ENCODE measurements around the gene MTMR3. TPM values are rescaled to one million over a fixed set of nuclear protein-coding genes. Genes with fewer than 3 reads are reported as not detected.

The MTMR3 gene
- total RNA-seq, 1 experiment from 2014 or later: 27.0 TPM

DNA sequence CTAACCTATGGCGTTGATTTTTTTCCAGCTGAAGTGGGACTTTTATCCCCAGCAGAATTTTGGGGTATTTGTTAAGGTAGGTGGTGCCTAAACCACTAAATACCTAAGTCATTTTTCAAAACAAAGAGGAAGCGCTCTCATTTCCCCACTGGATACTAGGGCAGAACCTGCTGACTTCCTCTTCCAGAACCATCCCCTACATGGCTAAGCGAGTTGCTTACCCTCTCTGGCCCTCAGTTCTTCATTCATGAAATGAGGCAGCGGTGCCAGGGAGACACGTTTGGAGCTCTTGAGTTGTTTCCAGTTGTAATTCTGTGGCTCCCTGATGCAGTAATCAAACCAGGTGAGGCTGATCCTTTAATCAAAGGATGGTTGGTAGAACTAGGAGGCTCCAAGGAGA is 10.0 kb upstream of the MTMR3 start:
- BruUV-seq (replicated peaks): no TSS peak
- no peak overlapping the region for H3K4me3 ChIP-seq (replicated peaks in 1 of 2; ENCODE audit: low read depth in 1 of 2, low read length in 2 of 2)
- H3K27ac ChIP-seq (ENCODE audit: low read depth, low read length): no peak overlapping the region
- H3K9me3 ChIP-seq (ENCODE audit: control insufficient read depth in 1 of 2, insufficient read depth in 1 of 2, low read depth in 1 of 2, low read length in 2 of 2): no peaks in the 10 kb centered on the region
- H3K27me3 ChIP-seq (ENCODE audit: insufficient read depth, low read length): no peaks in the 10 kb centered on the region
- intact Hi-C loops (cut with micrococcal nuclease): no loop called here
- H2AFZ ChIP-seq (ENCODE audit: low read depth, low read length, poor library complexity, severe bottlenecking): no peak overlapping the region
- H4K20me1 ChIP-seq (ENCODE audit: insufficient read depth): no peaks in the 10 kb centered on the region
- H3K4me1 ChIP-seq (ENCODE audit: control insufficient read depth in 1 of 2, insufficient read depth in 2 of 2, low read length in 2 of 2): no peaks in the 10 kb centered on the region
- no peak for DNase-seq (ENCODE audit: low read depth, low spot score)
- no peaks in the 10 kb centered on the region for H3K36me3 ChIP-seq (ENCODE audit: control insufficient read depth in 1 of 2, insufficient read depth in 2 of 2, low read length in 2 of 2)
- H3K79me2 ChIP-seq (ENCODE audit: insufficient read depth, low read length): no peaks in the 10 kb centered on the region
- POLR2A ChIA-PET: interaction anchor here (0.6 kb wide), 1 partner anchor 36 kb away, joined by 3 read pairs; no protein-coding TSS in a partner anchor
- no peak overlapping the region for H3K4me2 ChIP-seq (ENCODE audit: low read length)
- CTCF ChIA-PET: no interaction called here
- RAD21 ChIA-PET (ENCODE audit: low non-redundant PET in 1 of 2, low total read pairs in 2 of 2, uncharacterized antibody in 2 of 2, unreplicated experiment in 2 of 2): no interaction called here
- H3K9me2 ChIP-seq (ENCODE audit: insufficient read depth): no peaks in the 10 kb centered on the region
- ATAC-seq: no peak
- no peak overlapping the region for H3K9ac ChIP-seq (ENCODE audit: low read length)
- TF ChIP-seq TCF7L2 (IDR thresholded peaks at IDR 0.05; ENCODE audit: borderline replicate concordance, extremely low read depth, insufficient read depth, insufficient read length) (no peak), ZNF274 (IDR thresholded peaks at IDR 0.05; ENCODE audit: low read depth, low read length) (no peak), SIN3A (IDR thresholded peaks at IDR 0.05; ENCODE audit: low read depth) (no peak), SP1 (IDR thresholded peaks at IDR 0.05; ENCODE audit: low read depth) (no peak), RAD21 (IDR thresholded peaks at IDR 0.05; ENCODE audit: low read depth) (no peak), EGR1 (IDR thresholded peaks at IDR 0.05; ENCODE audit: low read depth) (no peak), POLR2AphosphoS5 (IDR thresholded peaks at IDR 0.05; ENCODE audit: low read depth, low read length) (no peak), EZH2phosphoT487 (IDR thresholded peaks at IDR 0.05; ENCODE audit: borderline replicate concordance) (no peak), SRF (IDR thresholded peaks at IDR 0.05; ENCODE audit: low read depth) (no peak)
- TF ChIP-seq, protein P1, sequence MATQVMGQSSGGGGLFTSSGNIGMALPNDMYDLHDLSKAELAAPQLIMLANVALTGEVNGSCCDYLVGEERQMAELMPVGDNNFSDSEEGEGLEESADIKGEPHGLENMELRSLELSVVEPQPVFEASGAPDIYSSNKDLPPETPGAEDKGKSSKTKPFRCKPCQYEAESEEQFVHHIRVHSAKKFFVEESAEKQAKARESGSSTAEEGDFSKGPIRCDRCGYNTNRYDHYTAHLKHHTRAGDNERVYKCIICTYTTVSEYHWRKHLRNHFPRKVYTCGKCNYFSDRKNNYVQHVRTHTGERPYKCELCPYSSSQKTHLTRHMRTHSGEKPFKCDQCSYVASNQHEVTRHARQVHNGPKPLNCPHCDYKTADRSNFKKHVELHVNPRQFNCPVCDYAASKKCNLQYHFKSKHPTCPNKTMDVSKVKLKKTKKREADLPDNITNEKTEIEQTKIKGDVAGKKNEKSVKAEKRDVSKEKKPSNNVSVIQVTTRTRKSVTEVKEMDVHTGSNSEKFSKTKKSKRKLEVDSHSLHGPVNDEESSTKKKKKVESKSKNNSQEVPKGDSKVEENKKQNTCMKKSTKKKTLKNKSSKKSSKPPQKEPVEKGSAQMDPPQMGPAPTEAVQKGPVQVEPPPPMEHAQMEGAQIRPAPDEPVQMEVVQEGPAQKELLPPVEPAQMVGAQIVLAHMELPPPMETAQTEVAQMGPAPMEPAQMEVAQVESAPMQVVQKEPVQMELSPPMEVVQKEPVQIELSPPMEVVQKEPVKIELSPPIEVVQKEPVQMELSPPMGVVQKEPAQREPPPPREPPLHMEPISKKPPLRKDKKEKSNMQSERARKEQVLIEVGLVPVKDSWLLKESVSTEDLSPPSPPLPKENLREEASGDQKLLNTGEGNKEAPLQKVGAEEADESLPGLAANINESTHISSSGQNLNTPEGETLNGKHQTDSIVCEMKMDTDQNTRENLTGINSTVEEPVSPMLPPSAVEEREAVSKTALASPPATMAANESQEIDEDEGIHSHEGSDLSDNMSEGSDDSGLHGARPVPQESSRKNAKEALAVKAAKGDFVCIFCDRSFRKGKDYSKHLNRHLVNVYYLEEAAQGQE (IDR thresholded peaks at IDR 0.05; ENCODE audit: low read depth): no peak
- TF ChIP-seq, protein P2, sequence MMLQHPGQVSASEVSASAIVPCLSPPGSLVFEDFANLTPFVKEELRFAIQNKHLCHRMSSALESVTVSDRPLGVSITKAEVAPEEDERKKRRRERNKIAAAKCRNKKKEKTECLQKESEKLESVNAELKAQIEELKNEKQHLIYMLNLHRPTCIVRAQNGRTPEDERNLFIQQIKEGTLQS (IDR thresholded peaks at IDR 0.05): no peak

Data from HCT116 (cell line).